H1 (cell line): ENCODE results near the gene ZNF283. TPM values are rescaled to one million over a fixed set of nuclear protein-coding genes. Genes with fewer than 3 reads are reported as not detected.

ENCODE experiments used
- CTCF ChIA-PET: fragments of 300-600 bp; sonication (Branson Sonifier 250); formaldehyde crosslinking; loops from one replicate; lab custom pipeline; 2021; ENCODE audit not compliant: partially characterized antibody; lab: Charles Lee
- POLR2A ChIA-PET: fragments of 300-600 bp; sonication (Branson Sonifier 250); formaldehyde crosslinking; loops from one replicate; lab custom pipeline; 2021; ENCODE audit warnings: inconsistent platforms; ENCODE audit not compliant: partially characterized antibody; lab: Charles Lee
- DNase-seq, 2 experiments: peaks; one replicate each; pipeline versions ENCODE4 v3.0.0 to v3.0.0-alpha.2; 2010 to 2022; ENCODE audit warnings: low spot score in 2 of 2, low read depth in 1 of 2, mixed read lengths in 1 of 2
- FAIRE-seq: peaks from 2 replicates; lab custom pipeline; 2011; peaks lifted over from hg19 to GRCh38; lab: Jason Lieb, UNC
- H2AFZ ChIP-seq: 2 replicates; pipeline ENCODE4 v1.8.1; 2012; ENCODE audit warnings: low read length, inconsistent platforms
- H2AK5ac ChIP-seq: 2 replicates; pipeline ENCODE4 v1.6.1; 2013; ENCODE audit warnings: low read depth, low read length
- H2BK120ac ChIP-seq: replicated peaks from 2 replicates; pipeline ENCODE3; 2013; ENCODE audit warnings: low read depth, low read length, inconsistent platforms
- H2BK12ac ChIP-seq: 2 replicates; pipeline ENCODE4 v1.6.1; 2013; ENCODE audit warnings: low read depth, low read length
- H2BK15ac ChIP-seq: 2 replicates; pipeline ENCODE4 v1.6.1; 2013; ENCODE audit warnings: low read length
- H2BK20ac ChIP-seq: 2 replicates; pipeline ENCODE4 v1.6.1; 2013; ENCODE audit warnings: low read length
- H2BK5ac ChIP-seq: 2 replicates; pipeline ENCODE4 v1.6.1; 2013; ENCODE audit warnings: low read depth, low read length
- H3K14ac ChIP-seq: 2 replicates; pipeline ENCODE4 v1.6.1; 2013; ENCODE audit warnings: inconsistent platforms; ENCODE audit not compliant: insufficient read length
- H3K18ac ChIP-seq: 2 replicates; pipeline ENCODE4 v1.6.1; 2013; ENCODE audit warnings: low read length; ENCODE audit errors: extremely low read depth
- H3K23ac ChIP-seq: 2 replicates; pipeline ENCODE4 v1.6.1; 2013; ENCODE audit warnings: inconsistent platforms; ENCODE audit not compliant: insufficient read length
- H3K23me2 ChIP-seq: 2 replicates; pipeline ENCODE4 v1.6.1; 2013; ENCODE audit warnings: low read depth, low read length
- H3K27ac ChIP-seq: 2 replicates; pipeline ENCODE4 v1.6.1; 2011; ENCODE audit warnings: low read depth, low read length, inconsistent platforms
- H3K27me3 ChIP-seq, 4 experiments: replicated peaks in 1 of 4; 1 replicate in 1 of 4; 2 replicates in 3 of 4; pipeline versions ENCODE4 v1.6.1 to v1.8.1; 2011 to 2013; ENCODE audit warnings: low read length in 3 of 4, mild to moderate bottlenecking in 3 of 4, inconsistent platforms in 2 of 4, mixed read lengths in 2 of 4, moderate library complexity in 1 of 4; ENCODE audit not compliant: control insufficient read depth in 3 of 4, insufficient read depth in 3 of 4; ENCODE audit errors: extremely low read depth in 1 of 4
- H3K36me3 ChIP-seq, 4 experiments: 2 replicates each; pipeline versions ENCODE4 v1.6.1 to v1.8.1; 2011 to 2013; ENCODE audit warnings: mild to moderate bottlenecking in 4 of 4, low read length in 3 of 4, moderate library complexity in 2 of 4, control low read depth in 1 of 4, inconsistent platforms in 1 of 4; ENCODE audit not compliant: insufficient read depth in 4 of 4, control insufficient read depth in 2 of 4
- H3K4ac ChIP-seq: replicated peaks from 2 replicates; pipeline ENCODE3; 2013; ENCODE audit warnings: low read length, low read depth, mixed read lengths, inconsistent platforms; ENCODE audit not compliant: insufficient read length
- H3K4me1 ChIP-seq, 4 experiments: replicated peaks in 1 of 4; 1 replicate in 1 of 4; 2 replicates in 3 of 4; pipeline versions ENCODE4 v1.6.1 to v1.8.1; 2011 to 2013; ENCODE audit warnings: low read length in 3 of 4, inconsistent platforms in 2 of 4, mixed read lengths in 1 of 4; ENCODE audit not compliant: insufficient read depth in 4 of 4, control insufficient read depth in 3 of 4
- H3K4me2 ChIP-seq, 2 experiments: 2 replicates each; pipeline versions ENCODE4 v1.6.1 to v1.8.1; 2011 to 2013; ENCODE audit warnings: low read depth in 2 of 2, low read length in 2 of 2, control low read depth in 1 of 2, inconsistent platforms in 1 of 2, mild to moderate bottlenecking in 1 of 2; ENCODE audit not compliant: insufficient read depth in 1 of 2
- H3K4me3 ChIP-seq, 4 experiments: fragments of 200-600, 300-600 bp in 1 of 4; sonication (generic), shearing (Covaris generic), sonication (Bioruptor Twin) in 1 of 4; 2 replicates each; pipeline versions ENCODE4 v1.5.1 to v1.8.1; 2011 to 2016; ENCODE audit warnings: low read length in 4 of 4, low read depth in 3 of 4, control low read depth in 2 of 4, inconsistent platforms in 2 of 4, mild to moderate bottlenecking in 2 of 4, mixed read lengths in 1 of 4, moderate library complexity in 1 of 4; ENCODE audit not compliant: insufficient read depth in 2 of 4; ENCODE audit errors: extremely low read depth in 1 of 4
- H3K56ac ChIP-seq: replicated peaks from 2 replicates; pipeline ENCODE3; 2013; ENCODE audit warnings: low read depth, mild to moderate bottlenecking, mixed read lengths, low read length, inconsistent platforms; ENCODE audit not compliant: insufficient read length
- H3K79me1 ChIP-seq: 2 replicates; pipeline ENCODE4 v1.6.1; 2013; ENCODE audit warnings: low read depth, low read length, control low read depth
- H3K79me2 ChIP-seq, 2 experiments: 2 replicates each; pipeline versions ENCODE4 v1.6.1 to v1.8.1; 2012 to 2013; ENCODE audit warnings: low read length in 2 of 2, mild to moderate bottlenecking in 2 of 2, inconsistent platforms in 1 of 2; ENCODE audit not compliant: insufficient read depth in 2 of 2, control insufficient read depth in 1 of 2
- H3K9ac ChIP-seq, 4 experiments: replicated peaks in 1 of 4; 1 replicate in 1 of 4; 2 replicates in 3 of 4; pipeline versions ENCODE4 v1.6.1 to v1.8.1; 2011 to 2013; ENCODE audit warnings: low read depth in 3 of 4, low read length in 3 of 4, control low read depth in 2 of 4, mild to moderate bottlenecking in 2 of 4, moderate library complexity in 2 of 4, inconsistent platforms in 1 of 4; ENCODE audit errors: extremely low read depth in 1 of 4
- H3K9me3 ChIP-seq, 2 experiments: 2 replicates each; pipeline versions ENCODE4 v1.6.1 to v1.8.1; 2012 to 2013; ENCODE audit warnings: mild to moderate bottlenecking in 2 of 2, moderate library complexity in 2 of 2, control low read depth in 1 of 2, inconsistent platforms in 1 of 2, low read depth in 1 of 2, low read length in 1 of 2, mixed read lengths in 1 of 2; ENCODE audit not compliant: insufficient read depth in 2 of 2
- H4K20me1 ChIP-seq, 2 experiments: replicated peaks in 1 of 2; 2 replicates each; pipeline versions ENCODE3 to v1.8.1; 2011 to 2013; ENCODE audit warnings: inconsistent platforms in 2 of 2, low read length in 2 of 2, mild to moderate bottlenecking in 1 of 2; ENCODE audit not compliant: insufficient read depth in 2 of 2, control insufficient read depth in 1 of 2
- H4K5ac ChIP-seq: 2 replicates; pipeline ENCODE4 v1.6.1; 2013; ENCODE audit warnings: low read length, low read depth, mixed read lengths, inconsistent platforms; ENCODE audit not compliant: insufficient read length
- H4K8ac ChIP-seq: 2 replicates; pipeline ENCODE4 v1.8.0; 2013; ENCODE audit warnings: mild to moderate bottlenecking, moderate library complexity, low read length, inconsistent platforms; ENCODE audit not compliant: insufficient read depth; ENCODE audit errors: extremely low read depth
- H4K91ac ChIP-seq: replicated peaks from 2 replicates; pipeline ENCODE3; 2013; ENCODE audit warnings: low read length, mixed read lengths, inconsistent platforms; ENCODE audit not compliant: insufficient read length
- SRF ChIP-seq: IDR thresholded peaks from 2 replicates; pipeline ENCODE4 v1.6.1; 2011; ENCODE audit warnings: mild to moderate bottlenecking, low read depth, low read length, moderate library complexity
- TCF12 ChIP-seq: IDR thresholded peaks from 2 replicates; pipeline ENCODE4 v1.6.1; 2011; ENCODE audit warnings: low read depth, mild to moderate bottlenecking, low read length
- TEAD4 ChIP-seq: IDR thresholded peaks from 2 replicates; pipeline ENCODE4 v1.6.1; 2012; ENCODE audit warnings: low read depth, low read length, inconsistent platforms, mixed read lengths
- WGBS, 2 experiments: shearing (Covaris generic) in 1 of 2; methylation state at CpG; one replicate each; pipeline versions ENCODE4 v1.1.6 to v1.1.7; 2013 to 2015; ENCODE audit warnings: low lambda C conversion rate in 2 of 2, mixed read lengths in 2 of 2, inconsistent platforms in 1 of 2, low coverage in 1 of 2, missing lambda C conversion rate in 1 of 2; ENCODE audit not compliant: insufficient replicate concordance in 2 of 2, insufficient coverage in 1 of 2, insufficient read length in 1 of 2; ENCODE audit errors: extremely low coverage in 1 of 2, missing lambda C conversion rate in 1 of 2; 5-methylcytosine and 5-hydroxymethylcytosine counted together
- polyA plus RNA-seq, 7 experiments: library from polyadenylated mRNA; depleted of rRNA in 3 of 7; stranded (reverse) in 5 of 7; unstranded in 2 of 7; fragments of >200 nt in 5 of 7; fragments of 200-250 nt in 2 of 7; gene quantifications; 1 replicate in 5 of 7; 2 replicates in 1 of 7; 4 replicates in 1 of 7; pipeline versions ENCODE4 v1.2.1 to v1.2.3, GENCODE V29; 2011 to 2013; ENCODE audit warnings: missing spikeins in 2 of 7, mixed read lengths in 2 of 7
- total RNA-seq: library from RNA; stranded (reverse); fragmentation: NEBNext Ultra II Directional; extraction: Animal tissue kit (Norgen Biotek cat#: 25700); gene quantifications from 2 replicates; pipeline ENCODE4 v1.2.1, GENCODE V29; 2021

Gene ZNF283
- total and polyA plus RNA-seq, 2 of the 8 experiments (the other 6 are each of a cell fraction or from before 2014, with no cell fraction given): 1.1 to 4.3 TPM

- ChIA-PET CTCF (no interaction called here), POLR2A (no interaction called here)
- no peaks in the 10 kb centered on the region for H3K79me1 ChIP-seq
- no peaks in the 10 kb centered on the region for H3K79me2 ChIP-seq
- H4K20me1 ChIP-seq: no peaks in the 10 kb centered on the region
- H4K8ac ChIP-seq: no peak overlapping the region
- H4K91ac ChIP-seq: no peak overlapping the region
- no peak overlapping the region for H3K4me3 ChIP-seq
- H2BK120ac ChIP-seq: no peak overlapping the region
- no peak overlapping the region for H3K9ac ChIP-seq
- H2BK5ac ChIP-seq: no peak overlapping the region
- TF ChIP-seq TCF12: no peak
- TF ChIP-seq TEAD4: peak; percentile 54; the same call in 1 of the 2 replicates
- TF ChIP-seq SRF: no peak
- no peaks in the 10 kb centered on the region for H3K4me1 ChIP-seq
- no peak overlapping the region for H3K27ac ChIP-seq
- H3K4me2 ChIP-seq: no peak overlapping the region
- no peak overlapping the region for H2BK15ac ChIP-seq
- 88% methylated on average over 4 of the region's 4 CpGs; no CpG with 5 or more reads in 1 of the 2 experiments for WGBS, 2 experiments
- no peak overlapping the region for H2BK12ac ChIP-seq
- no peak overlapping the region for H3K56ac ChIP-seq
- H3K9me3 ChIP-seq: peaks cover 62 to 63% of the 10 kb centered on the region in 2 experiments
- H3K14ac ChIP-seq: no peak overlapping the region
- H3K18ac ChIP-seq: no peak overlapping the region
- no peak overlapping the region for H3K23ac ChIP-seq
- no peak overlapping the region for H2AFZ ChIP-seq
- no peak overlapping the region for H2AK5ac ChIP-seq
- H3K23me2 ChIP-seq: no peaks in the 10 kb centered on the region
- H3K4ac ChIP-seq: no peak overlapping the region
- DNase-seq (no peak), FAIRE-seq (no peak)
- no peaks in the 10 kb centered on the region for H3K27me3 ChIP-seq
- peaks cover 0 to 36% (median 14%) of the 10 kb centered on the region in 4 experiments; a peak in 6 of 8 replicates for H3K36me3 ChIP-seq
- H4K5ac ChIP-seq: no peak overlapping the region
- no peak overlapping the region for H2BK20ac ChIP-seq
These were observed 20.8 kb downstream of the ZNF283 start for GRCh38 chr19:43847884-43848283.
